HG02938 (cell line): ENCODE measurements around the gene HCK.
A peak's percentile ranks its signal among the peaks of the same experiment; 100 is the strongest.

Source experiments
- ATAC-seq: cut with Tn5 transposase; IDR thresholded peaks from one replicate; pipeline ENCODE4 v1.9.1; 2021; ENCODE audit warnings: mild to moderate bottlenecking, moderate library complexity; ENCODE audit not compliant: unreplicated experiment

HCK gene

GRCh38 chr20:32124916-32125454, 72.9 kb downstream of the HCK start:
- ATAC-seq: no peak

GRCh38 chr20:32125506-32125905, 73.5 kb downstream of the HCK start:
- ATAC-seq: no peak

GRCh38 chr20:32126919-32127318, 74.9 kb downstream of the HCK start:
- no peak for ATAC-seq

- ATAC-seq: no peak
These were observed 75.3 kb downstream of the HCK start for GRCh38 chr20:32127347-32127746.

GRCh38 chr20:32128167-32128566, 76.1 kb downstream of the HCK start:
- no peak for ATAC-seq

GRCh38 chr20:32129863-32130262, 77.8 kb downstream of the HCK start:
- ATAC-seq: no peak

- ATAC-seq: no peak
These were observed 78.3 kb downstream of the HCK start for GRCh38 chr20:32130352-32130751.

- ATAC-seq: no peak
These were observed 78.9 kb downstream of the HCK start for GRCh38 chr20:32130965-32131364.

GRCh38 chr20:32132911-32133549, 81.0 kb downstream of the HCK start:
- ATAC-seq: peak; percentile 65

GRCh38 chr20:32134026-32134425, 82.0 kb downstream of the HCK start:
- no peak for ATAC-seq

- ATAC-seq: no peak
These were observed 84.0 kb downstream of the HCK start for GRCh38 chr20:32135983-32136515.

GRCh38 chr20:32138921-32139320, 86.9 kb downstream of the HCK start:
- no peak for ATAC-seq

- ATAC-seq: no peak
These were observed 87.9 kb downstream of the HCK start for GRCh38 chr20:32139947-32140346.

GRCh38 chr20:32140603-32141002, 88.6 kb downstream of the HCK start:
- no peak for ATAC-seq

- ATAC-seq: no peak
These were observed 89.5 kb downstream of the HCK start for GRCh38 chr20:32141465-32141980.

- no peak for ATAC-seq
These were observed 90.0 kb downstream of the HCK start for GRCh38 chr20:32142088-32142487.

- no peak for ATAC-seq
These were observed 90.9 kb downstream of the HCK start for GRCh38 chr20:32142991-32143390.

GRCh38 chr20:32144898-32145662, 93.0 kb downstream of the HCK start:
- no peak for ATAC-seq

GRCh38 chr20:32149566-32150170, 97.6 kb downstream of the HCK start:
- ATAC-seq: no peak

GRCh38 chr20:32150291-32150848, 98.3 kb downstream of the HCK start:
- ATAC-seq: no peak
